Activated CD4-positive, CD25-positive, alpha-beta regulatory T cell (primary cell): Measurements from ENCODE around the gene LAMA5.

ENCODE experiments used
- DNase-seq, 4 experiments: peaks; one replicate each; lab custom pipeline; 2025; lab: John Stamatoyannopoulos, UW

LAMA5 gene

DNA sequence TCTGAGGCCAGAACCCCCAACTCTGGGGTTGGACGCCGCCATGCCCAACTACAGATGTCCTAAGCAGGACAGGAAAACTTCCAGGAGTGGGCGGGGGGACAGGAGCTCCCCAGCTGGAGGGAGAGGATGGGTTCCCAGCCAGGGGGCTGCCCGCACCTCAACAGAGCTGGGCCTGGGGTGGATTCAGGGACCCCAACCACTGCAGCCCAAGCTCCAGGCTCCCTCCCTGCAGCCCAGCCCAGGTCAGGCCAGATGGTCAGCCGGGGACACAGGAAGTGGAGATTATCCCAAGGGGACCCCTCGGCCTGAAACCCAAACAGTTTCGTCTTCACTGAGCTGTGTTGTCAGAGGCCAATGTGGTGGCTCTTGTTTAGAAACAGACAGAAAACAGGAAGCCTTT lies 9.4 kb downstream of the LAMA5 start:
- DNase-seq, result no peak

DNA sequence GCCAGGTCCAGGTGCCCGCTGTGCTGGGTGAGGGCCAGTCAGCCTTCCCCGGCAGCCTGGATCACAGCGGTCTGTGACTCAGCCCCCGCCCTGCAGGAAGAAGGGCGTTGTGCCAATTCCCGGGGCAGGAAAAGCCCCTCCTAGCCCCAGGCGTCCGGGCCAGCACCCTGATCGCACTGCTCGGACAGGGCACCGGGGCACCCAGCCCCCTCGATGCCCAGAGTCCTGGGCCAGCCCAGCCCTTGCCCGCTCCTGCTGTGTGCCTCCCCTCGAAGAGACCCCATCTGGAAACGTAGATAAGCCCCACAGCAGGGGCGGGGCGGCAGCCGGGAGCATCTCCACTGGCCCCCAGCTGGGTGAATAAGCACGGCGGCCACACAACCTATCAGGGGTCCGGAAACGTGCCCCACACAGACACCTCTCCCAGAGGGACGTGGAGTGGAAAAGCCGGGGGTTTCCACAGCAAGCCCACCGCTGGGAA lies 9.9 kb downstream of the LAMA5 start:
- DNase-seq, result no peak

DNA sequence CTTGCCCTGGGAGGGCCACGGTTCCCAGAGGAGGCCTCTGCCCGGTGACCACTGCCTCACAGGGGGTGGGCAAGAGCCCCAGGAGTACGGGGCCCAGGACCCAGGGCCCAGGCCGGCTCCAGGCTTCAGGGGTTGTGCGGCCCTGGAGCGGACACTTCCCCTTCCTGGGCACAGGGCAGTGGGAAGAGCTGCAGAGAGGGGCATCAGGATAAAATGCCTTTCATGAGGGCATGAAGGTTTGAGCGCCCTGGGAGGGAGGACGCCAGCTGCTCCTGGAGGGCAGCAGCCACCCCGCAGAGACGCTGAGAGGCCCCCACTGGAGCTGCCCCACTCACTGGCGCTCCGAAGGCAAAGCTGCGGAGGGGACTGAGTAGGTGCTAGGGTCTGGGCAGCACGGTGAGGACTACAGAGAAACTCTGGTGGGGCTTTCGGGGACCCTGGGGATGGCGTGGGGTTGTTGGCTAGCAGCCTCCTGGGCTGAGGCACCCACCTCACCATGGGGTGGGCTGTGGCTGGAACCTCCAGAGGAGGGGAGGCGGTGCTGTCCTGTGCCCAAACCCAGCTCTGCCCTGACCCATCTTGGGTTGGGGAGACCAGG lies 10.4 kb downstream of the LAMA5 start:
- DNase-seq, result no peak

DNA sequence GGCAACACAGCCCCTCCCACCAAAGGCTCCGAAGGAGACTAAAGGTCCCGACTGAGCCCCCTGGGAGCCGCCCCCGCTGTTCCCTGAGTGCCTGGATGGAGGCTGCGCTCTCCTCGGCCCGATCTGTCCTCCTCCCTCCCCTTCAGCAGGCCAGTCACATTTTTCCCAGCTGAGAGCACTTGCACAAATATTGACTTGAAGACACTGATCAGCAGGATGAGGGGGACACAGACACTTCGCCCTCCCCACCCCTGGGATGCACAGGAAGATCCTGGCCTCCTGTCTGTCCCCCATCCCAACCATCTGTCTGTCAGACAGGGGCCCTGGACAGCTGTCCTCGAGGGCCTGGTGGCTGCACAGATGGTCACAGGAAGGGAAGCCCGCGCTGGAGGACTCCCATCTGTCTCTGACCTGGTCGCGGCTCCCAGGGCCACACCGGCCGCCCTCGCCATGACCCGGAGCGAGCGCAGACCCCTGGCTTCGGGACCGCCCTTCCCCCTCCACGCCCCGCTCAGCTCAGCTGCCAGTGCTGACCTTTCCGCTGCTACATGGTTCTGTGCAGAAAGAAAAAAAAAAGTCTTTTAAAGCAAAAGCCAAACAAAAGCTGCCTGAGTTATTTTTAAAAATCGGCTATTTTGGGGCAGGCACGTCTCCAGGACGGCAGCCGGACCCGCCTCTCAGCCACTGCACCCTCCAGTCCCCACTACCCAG lies 11.1 kb downstream of the LAMA5 start:
- DNase-seq, result no peak

DNA sequence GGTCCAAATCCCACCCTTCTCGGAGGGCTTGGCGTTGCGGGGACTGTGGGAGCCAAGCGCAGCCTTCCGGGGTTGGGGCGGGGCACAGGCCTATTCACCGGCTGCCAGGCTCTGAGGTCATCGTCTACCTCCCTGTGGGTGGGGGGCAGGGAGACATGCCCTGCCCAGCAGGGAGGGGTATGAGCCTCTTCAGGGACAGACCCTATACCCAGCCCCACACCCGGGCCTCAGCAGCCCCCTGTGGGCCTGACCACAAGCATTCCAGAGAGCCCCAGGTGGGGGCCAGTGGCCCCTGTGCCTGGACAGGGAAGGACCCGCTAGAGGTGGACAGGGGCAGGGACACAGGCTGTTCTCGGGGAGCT lies 11.6 kb downstream of the LAMA5 start:
- DNase-seq, result no peak

DNA sequence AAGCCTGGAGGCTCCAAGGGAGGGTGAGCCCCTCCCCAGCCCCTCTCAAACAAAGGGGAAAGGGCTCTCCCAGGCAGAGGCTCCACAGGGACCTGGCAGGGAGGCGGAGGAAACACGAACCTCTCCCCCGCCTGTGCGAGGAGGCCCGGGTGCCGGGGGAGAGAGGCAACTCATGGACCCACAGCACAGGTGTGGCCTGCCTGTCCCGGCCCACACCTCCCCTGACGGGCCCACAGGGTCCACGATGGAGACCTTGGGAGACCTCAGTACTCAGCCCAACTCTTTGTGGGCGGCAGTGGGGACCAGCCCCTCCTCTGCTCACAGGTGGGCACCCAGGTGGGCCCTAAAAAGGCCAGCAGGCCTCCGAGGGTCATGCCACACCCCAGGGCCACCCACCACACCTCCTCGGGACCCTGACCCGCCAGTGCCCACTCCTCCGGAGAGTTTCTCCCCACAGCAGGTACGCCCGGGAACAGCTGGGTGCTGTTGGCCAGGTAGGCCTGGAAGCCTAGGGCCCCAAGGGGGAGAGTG lies 12.2 kb downstream of the LAMA5 start:
- no peak for DNase-seq

DNA sequence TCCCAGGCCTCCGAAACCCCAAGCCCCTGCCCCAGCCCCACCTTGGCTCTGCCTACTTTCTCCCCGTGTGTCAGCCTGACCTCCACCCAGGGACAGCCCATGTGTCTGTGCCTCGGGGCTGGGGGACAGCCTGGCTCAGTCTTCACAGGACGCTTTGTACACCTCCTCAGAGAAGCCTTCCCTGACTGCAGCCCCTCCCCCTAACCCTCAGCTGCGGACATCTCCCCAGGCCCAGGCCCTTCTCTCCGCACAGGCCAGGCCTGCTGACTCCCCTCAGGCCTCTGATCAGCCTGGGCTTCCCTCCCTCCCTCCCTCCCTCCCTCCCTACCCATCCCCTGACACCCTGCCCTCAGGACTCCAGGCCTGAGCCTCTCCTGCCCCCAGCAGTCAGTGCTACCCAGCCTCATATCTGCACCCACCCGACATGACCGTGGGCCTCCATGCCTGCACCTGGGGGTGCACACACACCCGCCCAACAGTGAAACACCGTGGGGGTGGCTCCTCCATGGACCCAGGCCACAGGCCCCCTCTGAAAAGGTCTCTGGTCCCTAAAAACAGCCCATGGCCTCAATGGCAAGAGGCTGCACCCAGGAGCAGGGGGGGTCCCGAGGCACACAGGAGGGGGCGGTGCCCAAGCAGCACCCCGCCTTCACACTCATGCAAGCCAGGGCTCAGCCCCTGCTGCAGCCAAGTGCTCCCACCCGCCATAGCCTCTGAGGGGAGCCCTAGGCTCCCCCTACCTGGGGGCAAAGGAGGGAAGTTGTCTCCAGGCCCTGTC lies 12.9 kb downstream of the LAMA5 start:
- no peak for DNase-seq

DNA sequence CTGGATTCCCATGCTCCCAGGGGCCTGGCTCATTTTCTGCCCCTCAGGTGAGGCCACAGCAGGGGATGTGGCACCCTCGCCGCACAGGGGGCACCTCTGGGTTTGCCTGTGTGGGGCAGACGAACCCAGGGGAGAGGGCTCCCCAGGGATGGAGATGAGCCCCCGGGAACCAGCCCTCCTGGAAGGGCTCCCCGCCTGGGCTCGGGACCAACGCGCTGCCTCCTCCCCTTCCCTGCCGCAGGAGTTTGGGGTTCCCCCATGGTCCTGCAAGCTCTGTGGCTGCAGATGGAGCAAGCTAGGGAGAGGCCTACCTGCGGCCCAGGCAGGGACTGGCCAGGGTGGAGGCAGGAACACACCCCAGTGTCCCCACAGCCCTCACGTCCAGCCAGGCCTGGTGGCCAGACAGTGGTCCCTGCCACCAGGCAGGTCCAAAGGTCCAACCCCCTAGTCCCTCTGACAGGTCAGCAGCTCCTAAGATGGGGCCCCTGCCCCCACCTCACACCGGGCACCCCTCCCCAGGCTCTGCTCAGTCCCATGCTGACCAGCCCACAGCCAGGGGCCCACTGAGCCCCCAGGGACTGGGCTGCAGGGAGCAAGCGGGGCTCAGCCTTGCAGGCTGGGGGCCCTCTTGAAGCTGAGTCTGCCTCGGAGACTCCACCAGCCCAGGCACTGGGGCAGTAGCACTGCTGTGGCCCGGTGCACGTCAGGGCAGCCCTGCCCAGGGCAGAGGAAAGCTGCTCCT lies 13.7 kb downstream of the LAMA5 start:
- no peak for DNase-seq

DNA sequence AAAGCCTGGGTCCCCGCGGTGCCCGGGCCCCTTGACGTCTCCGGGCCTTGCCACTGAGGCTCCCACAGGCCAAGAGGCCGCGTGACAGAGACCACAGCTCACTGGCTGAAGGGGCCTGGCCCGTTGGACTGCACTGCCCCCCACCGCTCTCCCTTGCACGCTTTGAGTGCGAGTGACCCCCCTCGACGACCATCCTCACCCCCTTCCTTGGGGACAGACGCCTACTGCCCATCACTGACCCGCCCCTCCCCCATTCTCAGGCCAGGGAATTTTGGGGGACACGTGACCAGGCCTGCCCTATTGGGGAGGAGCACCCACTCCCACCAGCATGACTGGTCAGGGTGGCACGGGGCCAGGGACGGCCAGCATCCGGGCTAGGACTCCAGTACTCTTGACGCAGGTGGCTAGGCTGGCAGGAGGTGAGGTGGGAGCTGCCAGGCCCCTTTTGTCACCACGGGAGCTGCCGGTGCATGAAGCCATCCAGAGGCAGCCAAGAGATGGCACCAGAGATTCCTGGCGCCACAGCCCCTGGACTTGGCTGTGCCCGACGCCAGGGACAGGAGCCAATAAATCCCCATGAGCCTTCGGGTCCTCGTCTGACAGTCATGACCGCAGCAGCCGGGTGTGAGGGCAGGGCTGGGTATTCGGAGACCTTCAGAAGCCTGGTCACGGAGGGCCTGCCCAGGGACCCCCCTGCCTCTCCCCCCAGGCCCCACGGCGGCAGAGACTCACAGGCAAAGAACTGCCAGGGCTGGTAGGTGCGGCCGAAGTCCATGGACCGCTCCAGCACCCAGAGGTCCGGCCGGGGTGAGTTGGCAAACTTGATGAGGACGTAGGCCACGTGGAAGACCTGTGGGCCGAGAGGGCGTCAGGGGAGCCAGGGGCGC lies 14.5 kb downstream of the LAMA5 start:
- DNase-seq, result no peak

DNA sequence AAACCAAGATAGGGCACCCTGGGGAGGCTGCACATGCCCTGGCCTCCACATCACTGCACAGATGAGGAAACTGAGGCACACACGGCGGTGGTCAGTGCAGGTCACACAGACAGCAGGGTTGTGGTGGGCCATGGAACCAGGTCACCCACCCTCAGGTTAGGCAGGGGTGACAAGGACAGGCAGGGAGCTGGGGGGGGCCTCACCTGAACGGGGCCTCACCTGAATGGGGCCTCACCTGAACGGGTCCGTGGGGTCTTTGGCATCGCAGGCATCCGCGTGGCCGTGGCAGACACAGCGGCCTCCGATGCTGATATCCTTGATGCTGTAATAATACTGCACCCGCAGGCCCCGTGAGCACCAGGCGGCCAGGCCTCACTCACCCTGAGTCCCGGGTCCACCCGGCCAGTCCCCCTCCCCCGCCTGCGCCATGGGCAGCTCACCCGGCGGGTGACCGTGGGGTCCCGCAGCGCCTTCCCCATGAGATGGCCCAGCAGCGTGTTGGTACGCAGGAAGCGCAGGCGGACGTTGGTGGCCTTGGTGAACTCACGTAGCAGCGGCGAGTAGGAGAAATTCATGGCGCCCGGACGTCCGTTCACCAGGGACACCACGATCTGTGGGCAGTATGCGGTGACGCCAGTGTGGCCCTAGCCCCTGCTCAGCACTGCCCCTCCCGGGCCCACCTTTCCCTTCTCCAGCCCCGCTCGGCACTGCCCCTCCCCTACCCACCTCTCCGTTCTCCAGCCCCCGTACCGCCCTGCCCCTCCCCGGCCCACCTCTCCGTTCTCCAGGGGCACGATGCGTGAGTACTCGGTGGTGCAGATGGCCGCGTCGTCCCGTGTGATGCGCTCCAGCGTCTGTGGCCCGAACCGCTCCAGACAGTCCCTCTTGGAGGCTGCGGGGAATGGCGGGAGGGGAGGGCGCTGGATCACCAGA lies 15.4 kb downstream of the LAMA5 start:
- DNase-seq, result no peak

DNA sequence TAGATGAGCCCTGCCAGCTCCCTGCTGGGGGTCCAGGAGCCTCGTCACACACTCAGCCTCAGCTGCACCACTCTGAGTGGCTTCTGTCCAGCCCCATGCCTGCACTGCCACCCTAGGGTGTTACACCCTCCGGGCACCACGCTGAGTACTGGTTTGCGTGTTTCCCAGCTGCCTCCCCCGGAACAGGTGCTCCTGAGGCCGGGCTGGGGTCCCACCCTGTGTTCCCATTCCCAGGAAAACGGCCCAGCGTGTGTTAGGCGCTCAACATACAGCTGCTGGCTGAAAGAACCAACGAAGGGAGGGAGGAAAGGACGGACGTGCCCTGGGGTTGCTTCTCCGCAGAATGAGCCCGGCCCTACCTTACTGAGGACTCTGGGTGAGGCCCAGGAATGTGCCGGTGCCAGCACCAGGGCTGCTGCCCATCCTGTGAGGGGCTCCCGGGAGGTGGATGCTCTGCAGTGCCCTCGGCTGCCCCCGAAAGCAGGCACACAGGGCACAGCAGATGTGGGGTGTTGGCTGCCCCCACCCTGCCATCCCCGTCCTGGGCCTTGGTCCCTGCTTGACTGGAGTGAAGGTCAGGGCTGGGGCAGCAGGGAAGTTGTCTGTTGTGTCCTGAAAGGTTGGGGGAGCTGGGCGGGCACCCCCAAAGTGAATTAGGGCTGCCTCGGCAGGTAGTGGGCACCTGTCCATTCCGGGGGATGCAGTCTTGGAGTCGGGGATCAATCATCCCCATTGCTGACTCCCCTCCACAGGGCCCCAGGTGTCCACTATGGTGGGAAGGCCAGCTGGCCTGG lies 16.3 kb downstream of the LAMA5 start:
- no peak for DNase-seq

DNA sequence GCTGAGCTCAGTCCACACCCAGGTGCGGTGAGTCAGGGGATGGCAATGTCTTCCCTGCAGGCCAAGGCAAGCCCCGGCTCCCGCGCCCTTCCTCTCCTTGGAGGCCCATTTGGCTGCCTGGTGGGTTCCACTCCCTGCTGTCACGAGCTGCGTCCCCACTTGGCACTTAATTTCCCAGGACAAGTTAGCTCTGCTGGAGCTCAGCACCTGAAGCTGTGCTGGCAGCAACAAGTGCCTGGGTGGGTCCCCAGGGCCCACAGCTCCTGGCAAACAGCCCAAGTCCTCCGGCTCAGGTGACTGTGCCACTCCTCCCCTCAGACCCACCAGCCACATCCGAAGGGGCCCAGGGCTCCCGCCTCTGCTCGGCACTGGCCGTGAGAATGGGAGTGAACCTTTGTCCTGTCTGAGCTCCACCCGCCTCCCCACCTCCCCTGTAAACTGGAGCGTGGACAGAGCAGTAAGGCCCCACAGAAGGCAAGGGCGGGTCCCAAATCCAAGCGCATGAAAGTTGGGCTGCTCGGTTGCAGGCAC lies 16.9 kb downstream of the LAMA5 start:
- no peak for DNase-seq

DNA sequence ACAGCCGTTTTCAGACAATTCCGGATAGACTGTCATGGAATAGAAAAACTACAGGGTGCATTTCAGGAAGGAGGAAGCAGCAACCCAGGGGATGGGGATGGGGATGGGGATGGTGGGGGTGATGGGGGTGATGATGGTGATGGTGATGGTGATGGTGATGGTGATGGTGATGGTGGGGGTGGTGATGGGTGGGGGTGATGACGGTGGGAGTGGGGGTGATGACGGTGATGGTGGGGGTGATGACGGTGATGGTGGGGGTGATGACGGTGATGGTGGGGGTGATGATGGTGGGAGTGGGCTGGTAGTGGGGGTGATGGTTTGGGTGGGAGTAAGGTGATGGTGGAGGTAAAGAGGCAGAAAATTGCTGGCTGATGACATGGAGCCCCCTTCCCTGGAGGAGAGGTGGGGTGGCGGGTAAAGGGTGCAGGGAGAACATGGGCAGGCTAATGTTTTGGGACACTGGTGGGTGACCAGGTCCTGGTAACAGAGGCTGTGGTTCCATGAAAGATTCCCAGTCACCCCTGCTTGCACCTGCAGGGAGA lies 17.5 kb downstream of the LAMA5 start:
- no peak for DNase-seq

DNA sequence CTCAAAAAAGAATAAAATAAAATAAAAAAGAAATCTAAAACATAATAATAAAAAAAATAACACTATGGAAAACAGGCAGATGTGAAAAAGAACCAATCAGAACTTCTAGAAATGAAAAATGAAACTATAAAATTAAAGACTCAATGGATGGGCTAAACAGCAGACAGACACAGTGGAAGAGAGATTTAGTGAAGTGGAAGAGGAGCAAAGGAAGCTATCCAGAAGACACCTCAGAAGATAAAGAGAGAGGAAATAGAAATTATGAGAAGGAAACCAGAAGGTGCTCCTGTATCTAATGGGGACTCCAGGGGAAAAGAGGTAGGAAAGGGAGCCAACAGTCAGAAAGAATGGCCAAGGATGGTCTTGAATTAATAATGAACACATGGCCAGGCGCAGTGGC lies 18.5 kb downstream of the LAMA5 start:
- no peak for DNase-seq

DNA sequence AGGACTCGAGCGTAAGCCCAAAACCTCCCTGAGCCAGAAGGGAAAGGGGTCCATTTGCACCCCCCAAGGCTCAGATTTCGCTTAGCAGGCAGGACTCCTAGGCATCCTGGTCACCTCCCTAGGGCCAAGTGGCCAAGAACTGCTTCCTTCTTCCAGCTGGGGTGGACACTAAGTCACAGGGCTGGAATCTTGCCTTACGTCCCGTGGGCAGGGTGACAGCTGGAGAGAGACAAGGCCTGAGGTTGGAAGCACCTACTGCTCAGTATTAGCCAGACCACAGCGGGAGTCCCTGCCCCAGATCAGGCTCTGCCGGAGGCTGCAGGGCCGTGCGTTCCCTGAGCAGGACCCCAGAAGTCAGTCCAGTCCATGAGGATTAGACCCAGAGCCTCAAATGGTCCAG lies 19.7 kb downstream of the LAMA5 start:
- no peak for DNase-seq

DNA sequence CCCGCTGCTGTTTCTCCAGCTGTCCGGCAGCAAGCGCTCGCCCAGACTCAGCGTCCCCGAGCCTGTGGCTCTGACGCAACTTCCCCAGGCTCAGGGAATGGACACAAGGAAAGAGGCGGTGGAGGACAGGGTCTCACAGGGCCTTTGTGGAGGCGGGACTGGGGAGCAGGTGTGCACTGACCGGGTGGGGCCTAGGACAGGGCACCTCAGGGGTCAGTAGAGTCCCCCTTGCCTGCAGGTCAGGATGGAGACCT lies 20.0 kb downstream of the LAMA5 start:
- no peak for DNase-seq

DNA sequence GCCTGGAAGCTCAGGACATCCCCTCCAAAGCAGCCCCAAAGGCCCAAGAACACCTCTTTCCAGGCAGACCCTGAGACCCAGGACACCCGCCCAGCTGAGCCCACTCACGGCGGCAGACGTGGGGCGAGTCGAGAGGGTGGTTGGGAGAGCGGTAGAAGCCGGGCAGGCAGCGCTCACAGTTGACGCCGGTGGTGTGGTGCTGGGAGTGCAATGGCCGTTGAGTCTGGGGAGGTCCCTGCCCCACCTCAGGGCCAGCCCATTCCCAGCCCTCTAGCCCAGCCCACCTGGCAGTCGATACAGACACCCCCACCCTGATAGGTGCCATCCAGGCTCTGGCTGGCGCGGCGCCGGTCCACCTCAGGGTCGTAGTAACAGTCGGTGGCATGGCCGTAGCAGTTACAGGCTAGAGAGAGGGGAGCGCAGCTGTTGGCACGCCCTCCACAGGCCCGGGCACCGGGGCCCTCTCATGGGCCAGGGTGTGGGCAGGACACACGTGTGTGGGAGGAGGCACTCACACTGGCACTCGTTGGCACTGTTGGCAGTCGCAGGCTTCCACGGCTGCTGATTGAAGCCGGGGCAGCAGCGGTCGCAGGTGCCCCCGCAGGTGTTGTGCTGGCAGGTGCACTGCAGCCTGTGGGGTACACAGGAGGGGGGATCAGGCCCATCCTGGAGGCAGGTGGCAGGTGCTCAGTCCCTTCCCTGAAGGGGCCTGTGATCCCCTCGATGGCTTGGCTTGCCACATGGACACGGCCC lies 20.5 kb downstream of the LAMA5 start:
- DNase-seq, result no peak

DNA sequence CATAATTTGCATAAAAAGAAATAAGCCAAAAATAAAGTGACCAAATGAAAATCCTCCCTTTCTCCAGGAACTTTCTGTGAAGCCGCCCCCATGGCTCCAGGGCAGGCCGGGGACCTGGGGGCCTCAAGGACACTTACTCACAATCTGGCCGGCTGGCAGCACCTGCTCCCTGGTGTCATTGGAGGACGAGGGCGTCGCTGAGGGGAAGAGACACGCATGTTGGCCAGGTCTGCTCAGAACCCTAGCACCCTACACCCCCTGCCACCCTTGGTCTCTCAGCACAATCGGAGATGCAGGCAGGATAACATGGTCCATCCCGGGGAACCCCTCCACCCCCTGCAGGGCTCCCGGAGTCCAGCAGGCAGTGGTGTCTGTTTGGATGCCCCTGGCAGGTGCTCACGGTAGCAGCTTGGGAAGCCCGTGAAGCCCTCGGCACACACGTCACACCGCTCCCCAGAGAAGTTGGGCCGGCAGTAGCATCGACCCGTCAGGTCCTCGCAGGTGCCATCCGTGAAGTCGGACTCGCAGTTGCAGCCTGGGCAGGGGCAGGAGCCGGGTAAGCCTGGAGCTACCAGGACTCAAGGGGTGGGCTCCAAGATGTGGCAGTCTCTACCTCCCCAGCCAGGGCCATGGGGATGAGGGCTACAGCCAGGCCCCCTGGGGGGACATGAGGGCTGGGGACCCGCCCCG lies 21.3 kb downstream of the LAMA5 start:
- no peak for DNase-seq
